Measurements from ENCODE around the gene MSL1. TPM values are rescaled to one million over a fixed set of nuclear protein-coding genes. Genes with fewer than 3 reads are reported as not detected.

MSL1 gene
- total RNA-seq, 1 donor from 2014 or later: 97.7 TPM

DNA sequence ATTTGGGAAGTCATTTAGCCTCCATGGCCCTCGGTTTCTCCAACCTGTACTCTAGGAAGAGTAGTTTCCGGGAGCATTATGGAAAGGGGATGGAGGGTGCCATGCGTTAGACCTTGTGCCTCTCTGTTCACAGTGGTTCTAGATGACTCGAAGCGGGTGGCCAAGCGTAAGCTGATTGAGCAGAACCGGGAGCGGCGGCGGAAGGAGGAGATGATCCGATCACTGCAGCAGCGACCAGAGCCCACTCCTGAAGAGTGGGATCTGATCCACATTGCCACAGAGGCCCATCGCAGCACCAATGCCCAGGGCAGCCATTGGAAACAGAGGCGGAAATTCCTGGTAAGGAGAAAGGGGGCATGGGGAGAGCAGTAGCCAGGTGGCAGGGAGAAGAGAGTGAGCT, 37.3 kb upstream of the MSL1 start:
- DNase-seq (no peak), ATAC-seq (no peak)
- no peaks in the 10 kb centered on the region for H3K27me3 ChIP-seq (ENCODE audit: low read depth)
- H3K4me3 ChIP-seq: no peak overlapping the region
- no peaks in the 10 kb centered on the region for H3K9me3 ChIP-seq
- intact Hi-C loops (cut with DNase I): no loop called here
- TF ChIP-seq, protein P1, sequence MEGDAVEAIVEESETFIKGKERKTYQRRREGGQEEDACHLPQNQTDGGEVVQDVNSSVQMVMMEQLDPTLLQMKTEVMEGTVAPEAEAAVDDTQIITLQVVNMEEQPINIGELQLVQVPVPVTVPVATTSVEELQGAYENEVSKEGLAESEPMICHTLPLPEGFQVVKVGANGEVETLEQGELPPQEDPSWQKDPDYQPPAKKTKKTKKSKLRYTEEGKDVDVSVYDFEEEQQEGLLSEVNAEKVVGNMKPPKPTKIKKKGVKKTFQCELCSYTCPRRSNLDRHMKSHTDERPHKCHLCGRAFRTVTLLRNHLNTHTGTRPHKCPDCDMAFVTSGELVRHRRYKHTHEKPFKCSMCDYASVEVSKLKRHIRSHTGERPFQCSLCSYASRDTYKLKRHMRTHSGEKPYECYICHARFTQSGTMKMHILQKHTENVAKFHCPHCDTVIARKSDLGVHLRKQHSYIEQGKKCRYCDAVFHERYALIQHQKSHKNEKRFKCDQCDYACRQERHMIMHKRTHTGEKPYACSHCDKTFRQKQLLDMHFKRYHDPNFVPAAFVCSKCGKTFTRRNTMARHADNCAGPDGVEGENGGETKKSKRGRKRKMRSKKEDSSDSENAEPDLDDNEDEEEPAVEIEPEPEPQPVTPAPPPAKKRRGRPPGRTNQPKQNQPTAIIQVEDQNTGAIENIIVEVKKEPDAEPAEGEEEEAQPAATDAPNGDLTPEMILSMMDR (IDR thresholded peaks at IDR 0.05): no peak
- H3K4me1 ChIP-seq: no peaks in the 10 kb centered on the region
- peaks cover 78% of the 10 kb centered on the region for H3K36me3 ChIP-seq
- no peak overlapping the region for H3K27ac ChIP-seq

DNA sequence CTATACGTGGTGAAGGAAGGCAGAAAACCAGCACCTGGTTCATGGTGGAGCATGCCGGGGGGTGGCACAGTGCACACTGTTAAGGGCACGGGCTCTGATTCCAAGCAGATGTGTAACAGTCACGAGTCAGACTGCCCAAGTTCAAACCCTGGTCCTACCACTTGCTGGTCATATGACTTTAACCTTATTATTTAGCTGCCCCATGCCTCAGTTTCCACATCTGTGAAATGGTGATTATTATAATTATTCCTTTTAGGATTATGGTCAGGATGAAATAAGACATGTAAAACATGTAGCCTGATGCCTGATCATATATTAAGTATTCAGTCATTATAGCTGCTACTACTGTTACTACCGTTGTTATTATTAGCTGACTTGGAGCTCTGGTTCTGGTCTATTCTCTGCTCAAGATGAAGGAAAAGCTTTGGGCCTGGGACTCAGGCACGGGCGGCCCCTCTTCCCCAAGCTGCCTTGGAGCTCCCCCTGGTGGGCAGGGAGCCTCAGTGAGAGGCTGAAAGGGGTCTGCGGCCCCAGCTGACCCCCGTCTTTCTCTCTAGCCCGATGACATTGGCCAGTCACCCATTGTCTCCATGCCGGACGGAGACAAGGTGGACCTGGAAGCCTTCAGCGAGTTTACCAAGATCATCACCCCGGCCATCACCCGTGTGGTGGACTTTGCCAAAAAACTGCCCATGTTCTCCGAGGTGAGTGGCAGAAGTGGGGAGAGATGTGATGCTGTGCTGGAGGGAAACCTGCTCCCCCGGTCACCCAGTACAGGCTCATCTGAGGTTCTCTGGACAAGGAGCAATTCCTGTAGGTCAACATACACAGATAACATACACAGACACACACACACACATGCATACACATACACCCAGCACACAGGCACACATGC, 35.4 kb upstream of the MSL1 start:
- no peak overlapping the region for H3K27ac ChIP-seq
- no peak overlapping the region for H3K4me3 ChIP-seq
- intact Hi-C loops (cut with DNase I): no loop called here
- TF ChIP-seq, protein P1 (IDR thresholded peaks at IDR 0.05): peak; percentile 86
- no peaks in the 10 kb centered on the region for H3K4me1 ChIP-seq
- no peaks in the 10 kb centered on the region for H3K27me3 ChIP-seq (ENCODE audit: low read depth)
- DNase-seq: peak; percentile 69
- H3K36me3 ChIP-seq: peaks cover 72% of the 10 kb centered on the region
- H3K9me3 ChIP-seq: no peaks in the 10 kb centered on the region
- ATAC-seq: peak; percentile 61 to 68

DNA sequence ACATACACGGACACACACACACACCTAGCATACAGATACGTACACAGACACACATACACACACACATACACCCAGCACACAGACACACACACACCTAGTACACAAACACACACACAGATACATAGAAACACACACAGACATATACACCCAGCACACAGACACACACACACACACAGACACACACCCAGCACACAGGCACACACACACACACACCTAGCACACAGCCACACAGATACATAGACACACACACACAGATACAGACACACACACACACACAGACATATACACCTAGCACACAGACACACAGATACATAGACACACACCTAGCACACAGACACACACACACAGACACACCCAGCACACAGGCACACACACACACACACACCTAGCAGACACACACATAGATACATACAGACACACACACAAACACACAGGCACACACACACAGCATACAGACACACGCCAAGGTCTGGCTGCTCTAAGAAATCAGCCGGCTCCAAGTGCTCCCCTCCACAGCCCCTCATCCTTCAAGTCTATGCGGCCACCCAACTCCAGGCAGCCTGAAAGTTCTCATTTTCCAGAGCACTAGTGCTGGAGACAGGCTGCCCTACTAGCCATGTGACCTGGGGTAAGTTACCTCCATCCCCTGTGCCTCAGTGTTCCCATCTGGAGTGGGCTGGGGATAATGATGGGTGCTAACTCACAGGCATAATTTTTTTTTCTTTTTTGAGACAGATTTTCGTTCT, 34.5 kb upstream of the MSL1 start:
- H3K36me3 ChIP-seq: peaks cover 75% of the 10 kb centered on the region
- intact Hi-C loops (cut with DNase I): no loop called here
- H3K9me3 ChIP-seq: no peaks in the 10 kb centered on the region
- peaks cover 7% of the 10 kb centered on the region for H3K4me1 ChIP-seq
- H3K27me3 ChIP-seq (ENCODE audit: low read depth): no peaks in the 10 kb centered on the region
- H3K27ac ChIP-seq: no peak overlapping the region
- no peak overlapping the region for H3K4me3 ChIP-seq
- TF ChIP-seq, protein P1 (IDR thresholded peaks at IDR 0.05): no peak
- DNase-seq (no peak), ATAC-seq (no peak)

DNA sequence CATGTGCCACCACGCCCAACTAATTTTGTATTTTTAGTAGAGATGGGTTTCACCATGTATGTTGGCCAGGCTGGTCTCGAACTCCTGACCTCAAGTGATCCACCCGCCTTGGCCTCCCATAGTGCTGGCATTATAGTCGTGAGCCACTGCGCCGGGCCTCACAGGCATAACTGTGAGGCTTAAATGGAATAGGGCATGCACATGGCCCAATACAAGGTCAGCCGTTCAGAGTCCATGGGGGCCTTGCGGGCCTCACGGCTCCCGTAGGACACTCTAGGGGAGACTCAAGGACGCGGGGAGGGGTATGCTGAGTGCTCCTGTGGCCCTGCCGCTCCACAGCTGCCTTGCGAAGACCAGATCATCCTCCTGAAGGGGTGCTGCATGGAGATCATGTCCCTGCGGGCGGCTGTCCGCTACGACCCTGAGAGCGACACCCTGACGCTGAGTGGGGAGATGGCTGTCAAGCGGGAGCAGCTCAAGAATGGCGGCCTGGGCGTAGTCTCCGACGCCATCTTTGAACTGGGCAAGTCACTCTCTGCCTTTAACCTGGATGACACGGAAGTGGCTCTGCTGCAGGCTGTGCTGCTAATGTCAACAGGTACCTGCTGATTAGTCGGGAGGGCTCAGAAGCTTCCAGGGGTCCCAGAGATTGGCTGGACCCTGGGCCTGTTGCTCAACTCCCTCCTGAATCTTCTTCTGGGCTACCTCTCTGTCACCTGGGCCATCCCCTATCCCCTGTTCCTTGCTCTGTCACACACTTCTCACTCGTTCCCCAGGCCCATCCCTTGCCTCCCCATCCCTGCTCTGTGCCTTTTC, 33.7 kb upstream of the MSL1 start:
- intact Hi-C loops (cut with DNase I): no loop called here
- no peak for ATAC-seq
- H3K27ac ChIP-seq: no peak overlapping the region

More for the DNA sequence above, 33.7 kb upstream of the MSL1 start:
- Histone ChIP-seq H3K4me3 (no peak overlapping the region), H3K27me3 (ENCODE audit: low read depth) (no peaks in the 10 kb centered on the region), H3K9me3 (no peaks in the 10 kb centered on the region), H3K36me3 (peaks cover 83% of the 10 kb centered on the region), H3K4me1 (peaks cover 10% of the 10 kb centered on the region)
- no peak for DNase-seq
- TF ChIP-seq, protein P1 (IDR thresholded peaks at IDR 0.05): no peak

Measured in lower lobe of right lung (tissue), 2 donors.